Right atrium auricular region (tissue), 2 donors: ENCODE measurements around the gene FAAH2. TPM values are rescaled to one million over a fixed set of nuclear protein-coding genes. Genes with fewer than 3 reads are reported as not detected.

Experiments used
- DNase-seq: peaks from one replicate; pipeline ENCODE4 v3.0.0-alpha.2; 2019; ENCODE audit warnings: low spot score
- H3K27ac ChIP-seq, 2 donors: fragments of 200-600 bp; sonication (generic); 1 replicate in 1 of 2; 2 replicates in 1 of 2; pipeline ENCODE4 v1.5.1; 2016 to 2019
- H3K27me3 ChIP-seq, 2 donors: fragments of 200-600 bp; sonication (generic); one replicate each; pipeline versions ENCODE4 v1.5.1 to v1.6.0; 2017 to 2019
- H3K36me3 ChIP-seq: fragments of 200-600 bp; sonication (generic); one replicate; pipeline ENCODE4 v1.5.1; 2016
- H3K4me1 ChIP-seq, 2 donors: fragments of 200-600 bp; sonication (generic); one replicate each; pipeline versions ENCODE4 v1.5.1 to v1.6.0; 2017 to 2019
- H3K4me3 ChIP-seq, 2 donors: fragments of 200-600 bp; sonication (generic); 1 replicate in 1 of 2; 2 replicates in 1 of 2; pipeline ENCODE4 v1.5.1; 2017 to 2019; ENCODE audit warnings: mild to moderate bottlenecking in 1 of 2, moderate library complexity in 1 of 2
- H3K9me3 ChIP-seq, 2 donors: fragments of 200-600 bp; sonication (generic); one replicate each; pipeline ENCODE4 v1.5.1; 2019
- CTCF ChIP-seq, 2 donors: fragments of 200-600 bp; sonication (generic); IDR thresholded peaks; one replicate each; pipeline ENCODE4 v1.5.1; 2019; ENCODE audit warnings: antibody characterized with exemption in 2 of 2
- total RNA-seq, 2 donors: library from RNA; depleted of rRNA; stranded (reverse); fragments of >200 nt; gene quantifications; one replicate each; pipeline ENCODE4 v1.1.0, GENCODE V29; 2016

Gene FAAH2
- total RNA-seq, 2 donors from 2014 or later = 0.44 to 1.5 TPM

- Histone ChIP-seq H3K9me3 (peaks cover 0 to 31% of the 10 kb centered on the region in 2 donors), H3K4me1 (no peaks in the 10 kb centered on the region), H3K27me3 (no peaks in the 10 kb centered on the region), H3K4me3 (no peak overlapping the region), H3K36me3 (no peaks in the 10 kb centered on the region), H3K27ac (no peak overlapping the region)
- no peak for TF ChIP-seq CTCF (IDR thresholded peaks at IDR 0.05)
- no peak for DNase-seq
Measured at GRCh38 chrX:57266871-57267270, 19.6 kb upstream of the FAAH2 start.

- no peak for TF ChIP-seq CTCF (IDR thresholded peaks at IDR 0.05)
- Histone ChIP-seq H3K9me3 (peaks cover 0 to 31% of the 10 kb centered on the region in 2 donors), H3K27ac (no peak overlapping the region), H3K4me3 (no peak overlapping the region), H3K27me3 (no peaks in the 10 kb centered on the region), H3K36me3 (no peaks in the 10 kb centered on the region), H3K4me1 (no peaks in the 10 kb centered on the region)
- no peak for DNase-seq
Measured at GRCh38 chrX:57267308-57267707, 19.2 kb upstream of the FAAH2 start.

- Histone ChIP-seq H3K9me3 (peaks cover 0 to 18% of the 10 kb centered on the region in 2 donors), H3K4me1 (no peaks in the 10 kb centered on the region), H3K4me3 (no peak overlapping the region), H3K36me3 (no peaks in the 10 kb centered on the region), H3K27me3 (no peaks in the 10 kb centered on the region), H3K27ac (no peak overlapping the region)
- TF ChIP-seq CTCF (IDR thresholded peaks at IDR 0.05) = no peak
- no peak for DNase-seq
Measured at GRCh38 chrX:57270980-57271379, 15.5 kb upstream of the FAAH2 start.

- no peaks in the 10 kb centered on the region for H3K36me3 ChIP-seq
- DNase-seq = no peak
- H3K9me3 ChIP-seq = peaks cover 0 to 6% of the 10 kb centered on the region in 2 donors
- TF ChIP-seq CTCF (IDR thresholded peaks at IDR 0.05) = no peak
- H3K27me3 ChIP-seq = no peaks in the 10 kb centered on the region
- no peak overlapping the region for H3K27ac ChIP-seq
- H3K4me1 ChIP-seq = no peaks in the 10 kb centered on the region
- no peak overlapping the region for H3K4me3 ChIP-seq
Measured at GRCh38 chrX:57282568-57282967, 3.9 kb upstream of the FAAH2 start.

GRCh38 chrX:57285001-57285400 lies 1.5 kb upstream of the FAAH2 start:
- Histone ChIP-seq H3K4me1 (no peaks in the 10 kb centered on the region), H3K4me3 (no peak overlapping the region), H3K27me3 (no peaks in the 10 kb centered on the region), H3K9me3 (no peaks in the 10 kb centered on the region), H3K27ac (no peak overlapping the region), H3K36me3 (no peaks in the 10 kb centered on the region)
- TF ChIP-seq CTCF (IDR thresholded peaks at IDR 0.05) = no peak
- no peak for DNase-seq

GRCh38 chrX:57289089-57289488 lies 2.6 kb downstream of the FAAH2 start:
- Histone ChIP-seq H3K36me3 (no peaks in the 10 kb centered on the region), H3K9me3 (no peaks in the 10 kb centered on the region), H3K4me1 (no peaks in the 10 kb centered on the region), H3K4me3 (no peak overlapping the region), H3K27me3 (no peaks in the 10 kb centered on the region), H3K27ac (no peak overlapping the region)
- TF ChIP-seq CTCF (IDR thresholded peaks at IDR 0.05) = no peak
- DNase-seq = no peak
